Measurements from ENCODE around the gene VMP1.
"Not testable (repeated sequence)": the region's sequence is repeated elsewhere in the genome, so short reads cannot be mapped to it uniquely, and the experiment has no call there.

The VMP1 gene

GRCh38 chr17:59863616-59864015, 156.2 kb downstream of the VMP1 start:
- DNase-seq (ENCODE audit: low spot score): no peak

- no peak for DNase-seq (ENCODE audit: low spot score)
Measured at GRCh38 chr17:59869941-59870218, 162.4 kb downstream of the VMP1 start.

- no peak for DNase-seq (ENCODE audit: low spot score)
Measured at GRCh38 chr17:59870482-59870881, 163.0 kb downstream of the VMP1 start.

GRCh38 chr17:59872351-59872750, 164.9 kb downstream of the VMP1 start:
- no peak for DNase-seq (ENCODE audit: low spot score)

GRCh38 chr17:59873414-59873813, 166.0 kb downstream of the VMP1 start:
- DNase-seq (ENCODE audit: low spot score): not testable (repeated sequence)

- DNase-seq (ENCODE audit: low spot score): no peak
Measured at GRCh38 chr17:59874376-59874775, 166.9 kb downstream of the VMP1 start.

GRCh38 chr17:59876107-59876506, 168.7 kb downstream of the VMP1 start:
- DNase-seq (ENCODE audit: low spot score): no peak

GRCh38 chr17:59877965-59878364, 170.5 kb downstream of the VMP1 start:
- no peak for DNase-seq (ENCODE audit: low spot score)

- no peak for DNase-seq (ENCODE audit: low spot score)
Measured at GRCh38 chr17:59878624-59879023, 171.2 kb downstream of the VMP1 start.

- no peak for DNase-seq (ENCODE audit: low spot score)
Measured at GRCh38 chr17:59884861-59885260, 177.4 kb downstream of the VMP1 start.

- no peak for DNase-seq (ENCODE audit: low spot score)
Measured at GRCh38 chr17:59888145-59888750, 180.8 kb downstream of the VMP1 start.

- peak; percentile 22 for DNase-seq (ENCODE audit: low spot score)
Measured at GRCh38 chr17:59890720-59891119, 183.3 kb downstream of the VMP1 start.
